ENCODE results near the gene NKX1-1.

DNA sequence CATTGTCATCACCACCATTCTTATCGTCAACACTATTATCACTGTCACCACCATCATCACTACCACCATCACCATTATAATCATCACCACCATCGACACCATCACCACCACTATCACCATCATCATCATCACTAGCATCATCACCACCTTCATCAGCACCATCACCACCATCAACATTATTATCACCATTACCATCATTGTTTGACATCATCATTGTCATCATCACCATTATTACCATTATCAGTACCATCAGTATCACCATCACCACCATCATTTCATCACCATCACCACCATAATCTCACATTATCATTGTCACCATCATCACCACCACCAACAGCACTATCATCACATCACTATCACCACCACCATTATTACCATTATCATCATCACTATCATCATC lies 47.5 kb upstream of the NKX1-1 start:
- TF ChIP-seq GATA3 (IDR thresholded peaks at IDR 0.05; ENCODE audit: low read depth, low read length) (no peak), GATA2 (IDR thresholded peaks at IDR 0.05; ENCODE audit: low read depth, low read length) (no peak)

Data from SH-SY5Y (cell line).